ENCODE data around the gene STX16.

DNA sequence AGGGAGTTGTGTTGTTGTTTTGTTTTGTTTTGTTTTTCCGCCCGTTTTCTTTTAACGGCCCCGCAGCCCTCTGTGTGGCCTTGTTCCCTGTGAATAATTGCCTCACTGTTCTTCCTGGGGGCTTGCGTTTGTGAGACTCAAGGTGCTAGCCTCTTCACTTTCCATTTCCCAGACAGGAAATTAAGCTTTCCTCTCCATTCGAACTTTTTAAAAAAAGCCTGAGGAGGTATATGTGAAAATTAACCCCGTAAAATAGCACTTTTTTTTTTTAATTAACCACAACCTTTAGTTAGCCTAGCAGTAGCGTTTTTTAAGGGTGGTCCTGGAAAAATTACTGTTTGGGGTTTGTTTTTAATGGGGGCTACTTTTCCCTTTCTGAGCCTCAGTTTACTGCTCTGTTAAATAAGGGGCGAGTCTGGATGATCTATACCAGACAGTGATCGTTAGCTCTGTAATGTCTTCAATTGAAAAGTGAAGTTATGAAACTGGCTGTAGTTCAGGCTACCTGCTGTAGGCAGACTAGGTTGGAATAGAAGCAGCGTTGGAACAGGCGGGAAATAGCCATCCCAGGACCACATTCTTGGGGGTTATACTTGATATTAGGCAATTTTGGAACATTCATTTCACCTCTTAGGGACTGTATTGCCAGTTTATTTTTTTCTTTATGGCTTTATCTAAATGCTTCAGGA lies 1.7 kb downstream of the STX16 start:
- TF ChIP-seq, protein P1, sequence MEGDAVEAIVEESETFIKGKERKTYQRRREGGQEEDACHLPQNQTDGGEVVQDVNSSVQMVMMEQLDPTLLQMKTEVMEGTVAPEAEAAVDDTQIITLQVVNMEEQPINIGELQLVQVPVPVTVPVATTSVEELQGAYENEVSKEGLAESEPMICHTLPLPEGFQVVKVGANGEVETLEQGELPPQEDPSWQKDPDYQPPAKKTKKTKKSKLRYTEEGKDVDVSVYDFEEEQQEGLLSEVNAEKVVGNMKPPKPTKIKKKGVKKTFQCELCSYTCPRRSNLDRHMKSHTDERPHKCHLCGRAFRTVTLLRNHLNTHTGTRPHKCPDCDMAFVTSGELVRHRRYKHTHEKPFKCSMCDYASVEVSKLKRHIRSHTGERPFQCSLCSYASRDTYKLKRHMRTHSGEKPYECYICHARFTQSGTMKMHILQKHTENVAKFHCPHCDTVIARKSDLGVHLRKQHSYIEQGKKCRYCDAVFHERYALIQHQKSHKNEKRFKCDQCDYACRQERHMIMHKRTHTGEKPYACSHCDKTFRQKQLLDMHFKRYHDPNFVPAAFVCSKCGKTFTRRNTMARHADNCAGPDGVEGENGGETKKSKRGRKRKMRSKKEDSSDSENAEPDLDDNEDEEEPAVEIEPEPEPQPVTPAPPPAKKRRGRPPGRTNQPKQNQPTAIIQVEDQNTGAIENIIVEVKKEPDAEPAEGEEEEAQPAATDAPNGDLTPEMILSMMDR (IDR thresholded peaks at IDR 0.05): no peak
- no peak for TF ChIP-seq EZH2 (IDR thresholded peaks at IDR 0.05; ENCODE audit: borderline replicate concordance, insufficient read depth, low read depth, low read length, poor library complexity, severe bottlenecking)

Data from B cell (primary cell).